H1 (cell line): Measurements from ENCODE around the gene CD59. TPM values are rescaled to one million over a fixed set of nuclear protein-coding genes. Genes with fewer than 3 reads are reported as not detected.

Source experiments
- CTCF ChIA-PET: fragments of 300-600 bp; sonication (Branson Sonifier 250); formaldehyde crosslinking; loops from one replicate; lab custom pipeline; 2021; ENCODE audit not compliant: partially characterized antibody; lab: Charles Lee
- POLR2A ChIA-PET: fragments of 300-600 bp; sonication (Branson Sonifier 250); formaldehyde crosslinking; loops from one replicate; lab custom pipeline; 2021; ENCODE audit warnings: inconsistent platforms; ENCODE audit not compliant: partially characterized antibody; lab: Charles Lee
- DNase-seq, 2 experiments: peaks; one replicate each; pipeline versions ENCODE4 v3.0.0 to v3.0.0-alpha.2; 2010 to 2022; ENCODE audit warnings: low spot score in 2 of 2, low read depth in 1 of 2, mixed read lengths in 1 of 2
- FAIRE-seq: peaks from 2 replicates; lab custom pipeline; 2011; peaks lifted over from hg19 to GRCh38; lab: Jason Lieb, UNC
- H2AFZ ChIP-seq: 2 replicates; pipeline ENCODE4 v1.8.1; 2012; ENCODE audit warnings: low read length, inconsistent platforms
- H2AK5ac ChIP-seq: 2 replicates; pipeline ENCODE4 v1.6.1; 2013; ENCODE audit warnings: low read depth, low read length
- H2BK120ac ChIP-seq: replicated peaks from 2 replicates; pipeline ENCODE3; 2013; ENCODE audit warnings: low read depth, low read length, inconsistent platforms
- H2BK12ac ChIP-seq: 2 replicates; pipeline ENCODE4 v1.6.1; 2013; ENCODE audit warnings: low read depth, low read length
- H2BK15ac ChIP-seq: 2 replicates; pipeline ENCODE4 v1.6.1; 2013; ENCODE audit warnings: low read length
- H2BK20ac ChIP-seq: 2 replicates; pipeline ENCODE4 v1.6.1; 2013; ENCODE audit warnings: low read length
- H2BK5ac ChIP-seq: 2 replicates; pipeline ENCODE4 v1.6.1; 2013; ENCODE audit warnings: low read depth, low read length
- H3K14ac ChIP-seq: 2 replicates; pipeline ENCODE4 v1.6.1; 2013; ENCODE audit warnings: inconsistent platforms; ENCODE audit not compliant: insufficient read length
- H3K18ac ChIP-seq: 2 replicates; pipeline ENCODE4 v1.6.1; 2013; ENCODE audit warnings: low read length; ENCODE audit errors: extremely low read depth
- H3K23ac ChIP-seq: 2 replicates; pipeline ENCODE4 v1.6.1; 2013; ENCODE audit warnings: inconsistent platforms; ENCODE audit not compliant: insufficient read length
- H3K23me2 ChIP-seq: 2 replicates; pipeline ENCODE4 v1.6.1; 2013; ENCODE audit warnings: low read depth, low read length
- H3K27ac ChIP-seq: 2 replicates; pipeline ENCODE4 v1.6.1; 2011; ENCODE audit warnings: low read depth, low read length, inconsistent platforms
- H3K27me3 ChIP-seq, 4 experiments: replicated peaks in 1 of 4; 1 replicate in 1 of 4; 2 replicates in 3 of 4; pipeline versions ENCODE4 v1.6.1 to v1.8.1; 2011 to 2013; ENCODE audit warnings: low read length in 3 of 4, mild to moderate bottlenecking in 3 of 4, inconsistent platforms in 2 of 4, mixed read lengths in 2 of 4, moderate library complexity in 1 of 4; ENCODE audit not compliant: control insufficient read depth in 3 of 4, insufficient read depth in 3 of 4; ENCODE audit errors: extremely low read depth in 1 of 4
- H3K36me3 ChIP-seq, 4 experiments: 2 replicates each; pipeline versions ENCODE4 v1.6.1 to v1.8.1; 2011 to 2013; ENCODE audit warnings: mild to moderate bottlenecking in 4 of 4, low read length in 3 of 4, moderate library complexity in 2 of 4, control low read depth in 1 of 4, inconsistent platforms in 1 of 4; ENCODE audit not compliant: insufficient read depth in 4 of 4, control insufficient read depth in 2 of 4
- H3K4ac ChIP-seq: replicated peaks from 2 replicates; pipeline ENCODE3; 2013; ENCODE audit warnings: low read length, low read depth, mixed read lengths, inconsistent platforms; ENCODE audit not compliant: insufficient read length
- H3K4me1 ChIP-seq, 4 experiments: replicated peaks in 1 of 4; 1 replicate in 1 of 4; 2 replicates in 3 of 4; pipeline versions ENCODE4 v1.6.1 to v1.8.1; 2011 to 2013; ENCODE audit warnings: low read length in 3 of 4, inconsistent platforms in 2 of 4, mixed read lengths in 1 of 4; ENCODE audit not compliant: insufficient read depth in 4 of 4, control insufficient read depth in 3 of 4
- H3K4me2 ChIP-seq, 2 experiments: 2 replicates each; pipeline versions ENCODE4 v1.6.1 to v1.8.1; 2011 to 2013; ENCODE audit warnings: low read depth in 2 of 2, low read length in 2 of 2, control low read depth in 1 of 2, inconsistent platforms in 1 of 2, mild to moderate bottlenecking in 1 of 2; ENCODE audit not compliant: insufficient read depth in 1 of 2
- H3K4me3 ChIP-seq, 4 experiments: fragments of 200-600, 300-600 bp in 1 of 4; sonication (generic), shearing (Covaris generic), sonication (Bioruptor Twin) in 1 of 4; 2 replicates each; pipeline versions ENCODE4 v1.5.1 to v1.8.1; 2011 to 2016; ENCODE audit warnings: low read length in 4 of 4, low read depth in 3 of 4, control low read depth in 2 of 4, inconsistent platforms in 2 of 4, mild to moderate bottlenecking in 2 of 4, mixed read lengths in 1 of 4, moderate library complexity in 1 of 4; ENCODE audit not compliant: insufficient read depth in 2 of 4; ENCODE audit errors: extremely low read depth in 1 of 4
- H3K56ac ChIP-seq: replicated peaks from 2 replicates; pipeline ENCODE3; 2013; ENCODE audit warnings: low read depth, mild to moderate bottlenecking, mixed read lengths, low read length, inconsistent platforms; ENCODE audit not compliant: insufficient read length
- H3K79me1 ChIP-seq: 2 replicates; pipeline ENCODE4 v1.6.1; 2013; ENCODE audit warnings: low read depth, low read length, control low read depth
- H3K79me2 ChIP-seq, 2 experiments: 2 replicates each; pipeline versions ENCODE4 v1.6.1 to v1.8.1; 2012 to 2013; ENCODE audit warnings: low read length in 2 of 2, mild to moderate bottlenecking in 2 of 2, inconsistent platforms in 1 of 2; ENCODE audit not compliant: insufficient read depth in 2 of 2, control insufficient read depth in 1 of 2
- H3K9ac ChIP-seq, 4 experiments: replicated peaks in 1 of 4; 1 replicate in 1 of 4; 2 replicates in 3 of 4; pipeline versions ENCODE4 v1.6.1 to v1.8.1; 2011 to 2013; ENCODE audit warnings: low read depth in 3 of 4, low read length in 3 of 4, control low read depth in 2 of 4, mild to moderate bottlenecking in 2 of 4, moderate library complexity in 2 of 4, inconsistent platforms in 1 of 4; ENCODE audit errors: extremely low read depth in 1 of 4
- H3K9me3 ChIP-seq, 2 experiments: 2 replicates each; pipeline versions ENCODE4 v1.6.1 to v1.8.1; 2012 to 2013; ENCODE audit warnings: mild to moderate bottlenecking in 2 of 2, moderate library complexity in 2 of 2, control low read depth in 1 of 2, inconsistent platforms in 1 of 2, low read depth in 1 of 2, low read length in 1 of 2, mixed read lengths in 1 of 2; ENCODE audit not compliant: insufficient read depth in 2 of 2
- H4K20me1 ChIP-seq, 2 experiments: replicated peaks in 1 of 2; 2 replicates each; pipeline versions ENCODE3 to v1.8.1; 2011 to 2013; ENCODE audit warnings: inconsistent platforms in 2 of 2, low read length in 2 of 2, mild to moderate bottlenecking in 1 of 2; ENCODE audit not compliant: insufficient read depth in 2 of 2, control insufficient read depth in 1 of 2
- H4K5ac ChIP-seq: 2 replicates; pipeline ENCODE4 v1.6.1; 2013; ENCODE audit warnings: low read length, low read depth, mixed read lengths, inconsistent platforms; ENCODE audit not compliant: insufficient read length
- H4K8ac ChIP-seq: 2 replicates; pipeline ENCODE4 v1.8.0; 2013; ENCODE audit warnings: mild to moderate bottlenecking, moderate library complexity, low read length, inconsistent platforms; ENCODE audit not compliant: insufficient read depth; ENCODE audit errors: extremely low read depth
- H4K91ac ChIP-seq: replicated peaks from 2 replicates; pipeline ENCODE3; 2013; ENCODE audit warnings: low read length, mixed read lengths, inconsistent platforms; ENCODE audit not compliant: insufficient read length
- CHD2 ChIP-seq: IDR thresholded peaks from 2 replicates; pipeline ENCODE4 v1.6.1; 2012; ENCODE audit warnings: low read length, improper control_type of control experiment
- CTBP2 ChIP-seq: IDR thresholded peaks from 2 replicates; pipeline ENCODE4 v1.7.0; 2011; ENCODE audit warnings: borderline replicate concordance, mild to moderate bottlenecking, moderate library complexity, mixed read lengths, low read length; ENCODE audit not compliant: insufficient read depth, insufficient read length
- RAD21 ChIP-seq, 2 experiments: IDR thresholded peaks in 1 of 2; conservative IDR thresholded peaks in 1 of 2; 2 replicates each; pipeline ENCODE4 v1.6.1; 2011; ENCODE audit warnings: low read depth in 2 of 2, low read length in 2 of 2, improper control_type of control experiment in 1 of 2, inconsistent platforms in 1 of 2, mild to moderate bottlenecking in 1 of 2, moderate library complexity in 1 of 2
- RFX5 ChIP-seq: IDR thresholded peaks from 2 replicates; pipeline ENCODE4 v1.6.1; 2011; ENCODE audit warnings: low read depth, low read length, improper control_type of control experiment, borderline replicate concordance
- RNF2 ChIP-seq: fragments of 200-900, 300-1000 bp; sonication (generic); IDR thresholded peaks from 2 replicates; pipeline ENCODE4 v1.7.1; 2016; ENCODE audit warnings: borderline replicate concordance, low read depth, mild to moderate bottlenecking, antibody characterized with exemption, low read length; ENCODE audit not compliant: poor library complexity, severe bottlenecking; ENCODE audit errors: missing control alignments
- TEAD4 ChIP-seq: IDR thresholded peaks from 2 replicates; pipeline ENCODE4 v1.6.1; 2012; ENCODE audit warnings: low read depth, low read length, inconsistent platforms, mixed read lengths
- WGBS, 2 experiments: shearing (Covaris generic) in 1 of 2; methylation state at CpG; one replicate each; pipeline versions ENCODE4 v1.1.6 to v1.1.7; 2013 to 2015; ENCODE audit warnings: low lambda C conversion rate in 2 of 2, mixed read lengths in 2 of 2, inconsistent platforms in 1 of 2, low coverage in 1 of 2, missing lambda C conversion rate in 1 of 2; ENCODE audit not compliant: insufficient replicate concordance in 2 of 2, insufficient coverage in 1 of 2, insufficient read length in 1 of 2; ENCODE audit errors: extremely low coverage in 1 of 2, missing lambda C conversion rate in 1 of 2; 5-methylcytosine and 5-hydroxymethylcytosine counted together
- polyA plus RNA-seq, 7 experiments: library from polyadenylated mRNA; depleted of rRNA in 3 of 7; stranded (reverse) in 5 of 7; unstranded in 2 of 7; fragments of >200 nt in 5 of 7; fragments of 200-250 nt in 2 of 7; gene quantifications; 1 replicate in 5 of 7; 2 replicates in 1 of 7; 4 replicates in 1 of 7; pipeline versions ENCODE4 v1.2.1 to v1.2.3, GENCODE V29; 2011 to 2013; ENCODE audit warnings: missing spikeins in 2 of 7, mixed read lengths in 2 of 7
- total RNA-seq: library from RNA; stranded (reverse); fragmentation: NEBNext Ultra II Directional; extraction: Animal tissue kit (Norgen Biotek cat#: 25700); gene quantifications from 2 replicates; pipeline ENCODE4 v1.2.1, GENCODE V29; 2021
- TF ChIP-seq, protein P1 (sequence below), 3 experiments: IDR thresholded peaks; 1 replicate in 2 of 3; 2 replicates in 1 of 3; pipeline versions ENCODE4 v1.5.1 to v1.6.1; 2011; ENCODE audit warnings: low read length in 3 of 3, mild to moderate bottlenecking in 3 of 3, inconsistent platforms in 2 of 3, low read depth in 1 of 3, moderate library complexity in 1 of 3; ENCODE audit not compliant: insufficient read depth in 1 of 3; ENCODE audit errors: control extremely low read depth in 1 of 3

CD59 gene
- total and polyA plus RNA-seq, 2 of the 8 experiments (the other 6 are each of a cell fraction or from before 2014, with no cell fraction given): 63.1 to 90.3 TPM

DNA sequence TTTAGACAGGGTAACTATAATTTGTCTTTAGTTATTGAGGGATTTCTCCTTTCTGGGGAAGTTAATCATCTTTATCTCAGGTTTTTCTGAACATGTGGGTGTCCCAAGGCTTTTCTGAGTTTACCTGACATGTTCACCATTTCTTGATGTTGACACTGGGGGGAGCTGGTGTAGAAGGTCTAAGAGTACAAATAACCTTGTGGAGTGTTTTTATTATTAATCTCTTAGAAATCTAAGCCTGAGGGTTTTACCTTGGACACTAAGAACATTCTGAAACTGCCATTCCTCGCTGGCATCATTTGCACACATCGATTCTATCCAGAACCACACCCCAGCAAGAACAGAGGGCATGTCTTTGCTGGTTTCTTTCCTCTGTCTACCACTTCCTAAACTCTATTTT lies 20.0 kb downstream of the CD59 start:
- H3K4me1 ChIP-seq: no peaks in the 10 kb centered on the region
- H4K5ac ChIP-seq: no peak overlapping the region
- no peaks in the 10 kb centered on the region for H3K79me2 ChIP-seq
- H3K9ac ChIP-seq: no peak overlapping the region
- DNase-seq: no peak
- H3K14ac ChIP-seq: no peak overlapping the region
- no peaks in the 10 kb centered on the region for H3K9me3 ChIP-seq
- no peak overlapping the region for H3K4ac ChIP-seq
- no peaks in the 10 kb centered on the region for H3K23me2 ChIP-seq
- no peak overlapping the region for H4K91ac ChIP-seq
- H2BK20ac ChIP-seq: no peak overlapping the region
- H4K20me1 ChIP-seq: peaks cover 1 to 4% of the 10 kb centered on the region in 2 experiments
- TF ChIP-seq CTBP2 (no peak), CHD2 (no peak), TEAD4 (no peak), RNF2 (no peak), RAD21 (IDR thresholded peaks at IDR 0.05 in 1 of 2, conservative IDR thresholded peaks at IDR 0.05 in 1 of 2; ENCODE audit: low read depth in 2 of 2, low read length in 2 of 2) (peak; percentile 54 to 56), RFX5 (no peak)
- TF ChIP-seq, protein P1, sequence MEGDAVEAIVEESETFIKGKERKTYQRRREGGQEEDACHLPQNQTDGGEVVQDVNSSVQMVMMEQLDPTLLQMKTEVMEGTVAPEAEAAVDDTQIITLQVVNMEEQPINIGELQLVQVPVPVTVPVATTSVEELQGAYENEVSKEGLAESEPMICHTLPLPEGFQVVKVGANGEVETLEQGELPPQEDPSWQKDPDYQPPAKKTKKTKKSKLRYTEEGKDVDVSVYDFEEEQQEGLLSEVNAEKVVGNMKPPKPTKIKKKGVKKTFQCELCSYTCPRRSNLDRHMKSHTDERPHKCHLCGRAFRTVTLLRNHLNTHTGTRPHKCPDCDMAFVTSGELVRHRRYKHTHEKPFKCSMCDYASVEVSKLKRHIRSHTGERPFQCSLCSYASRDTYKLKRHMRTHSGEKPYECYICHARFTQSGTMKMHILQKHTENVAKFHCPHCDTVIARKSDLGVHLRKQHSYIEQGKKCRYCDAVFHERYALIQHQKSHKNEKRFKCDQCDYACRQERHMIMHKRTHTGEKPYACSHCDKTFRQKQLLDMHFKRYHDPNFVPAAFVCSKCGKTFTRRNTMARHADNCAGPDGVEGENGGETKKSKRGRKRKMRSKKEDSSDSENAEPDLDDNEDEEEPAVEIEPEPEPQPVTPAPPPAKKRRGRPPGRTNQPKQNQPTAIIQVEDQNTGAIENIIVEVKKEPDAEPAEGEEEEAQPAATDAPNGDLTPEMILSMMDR (IDR thresholded peaks at IDR 0.05; ENCODE audit: control extremely low read depth in 1 of 3, insufficient read depth in 1 of 3, low read depth in 1 of 3, low read length in 3 of 3): peak in 2 of 3 experiments; percentile 21 to 29; a peak in 2 of 4 replicates
- no peak overlapping the region for H2BK15ac ChIP-seq
- no peak overlapping the region for H2BK120ac ChIP-seq
- H3K4me2 ChIP-seq: no peak overlapping the region
- ChIA-PET POLR2A (no interaction called here), CTCF (interaction anchor here (0.7 to 3.7 kb wide), 22 partner anchors 9 to 183 kb away, joined by 3 to 25 read pairs (median 5); partner anchors contain the start of gene C11orf91)
- H3K18ac ChIP-seq: no peak overlapping the region
- H3K36me3 ChIP-seq: peaks cover 3 to 39% (median 11%) of the 10 kb centered on the region in 4 experiments; a peak in 7 of 8 replicates
- no peak for FAIRE-seq
- no peak overlapping the region for H3K23ac ChIP-seq
- no peak overlapping the region for H2BK5ac ChIP-seq
- 95% methylated on average over 2 of the region's 2 CpGs; no CpG with 5 or more reads in 1 of the 2 experiments for WGBS, 2 experiments
- H3K79me1 ChIP-seq: no peaks in the 10 kb centered on the region
- no peak overlapping the region for H3K4me3 ChIP-seq
- no peak overlapping the region for H2AFZ ChIP-seq
- no peak overlapping the region for H2AK5ac ChIP-seq
- H3K27me3 ChIP-seq: no peaks in the 10 kb centered on the region
- no peak overlapping the region for H3K56ac ChIP-seq
- H4K8ac ChIP-seq: no peak overlapping the region
- H3K27ac ChIP-seq: no peak overlapping the region
- no peak overlapping the region for H2BK12ac ChIP-seq
